Memory B cell (primary cell): ENCODE data around the gene RIGI.
A peak's percentile ranks its signal among the peaks of the same experiment; 100 is the strongest.
"Not testable (repeated sequence)": the region's sequence is repeated elsewhere in the genome, so short reads cannot be mapped to it uniquely, and the experiment has no call there.

Experiments used
- ATAC-seq: fragments of 150-1000 bp; cut with Tn5 transposase; 2 replicates; pipeline ENCODE4 v1.10.0; 2021; ENCODE audit warnings: low read depth, mild to moderate bottlenecking, moderate library complexity
- DNase-seq, 2 donors: peaks; one replicate each; pipeline ENCODE4 v3.0.0; 2022; ENCODE audit warnings: low spot score in 2 of 2
- H3K27ac Mint-ChIP-seq: one replicate; pipeline ENCODE4 v1.8.0; 2022; ENCODE audit warnings: mild to moderate bottlenecking, moderate library complexity, mixed read lengths
- H3K27me3 Mint-ChIP-seq: one replicate; pipeline ENCODE4 v1.8.0; 2022; ENCODE audit warnings: mixed read lengths
- H3K36me3 Mint-ChIP-seq: one replicate; pipeline ENCODE4 v1.8.0; 2022; ENCODE audit warnings: mild to moderate bottlenecking, mixed read lengths
- H3K4me1 Mint-ChIP-seq: one replicate; pipeline ENCODE4 v1.8.0; 2022; ENCODE audit warnings: mixed read lengths
- H3K4me3 Mint-ChIP-seq: one replicate; pipeline ENCODE4 v1.8.0; 2022; ENCODE audit warnings: mild to moderate bottlenecking, moderate library complexity, mixed read lengths
- H3K9me3 Mint-ChIP-seq: one replicate; pipeline ENCODE4 v1.8.0; 2022; ENCODE audit warnings: mixed read lengths

Gene RIGI

DNA sequence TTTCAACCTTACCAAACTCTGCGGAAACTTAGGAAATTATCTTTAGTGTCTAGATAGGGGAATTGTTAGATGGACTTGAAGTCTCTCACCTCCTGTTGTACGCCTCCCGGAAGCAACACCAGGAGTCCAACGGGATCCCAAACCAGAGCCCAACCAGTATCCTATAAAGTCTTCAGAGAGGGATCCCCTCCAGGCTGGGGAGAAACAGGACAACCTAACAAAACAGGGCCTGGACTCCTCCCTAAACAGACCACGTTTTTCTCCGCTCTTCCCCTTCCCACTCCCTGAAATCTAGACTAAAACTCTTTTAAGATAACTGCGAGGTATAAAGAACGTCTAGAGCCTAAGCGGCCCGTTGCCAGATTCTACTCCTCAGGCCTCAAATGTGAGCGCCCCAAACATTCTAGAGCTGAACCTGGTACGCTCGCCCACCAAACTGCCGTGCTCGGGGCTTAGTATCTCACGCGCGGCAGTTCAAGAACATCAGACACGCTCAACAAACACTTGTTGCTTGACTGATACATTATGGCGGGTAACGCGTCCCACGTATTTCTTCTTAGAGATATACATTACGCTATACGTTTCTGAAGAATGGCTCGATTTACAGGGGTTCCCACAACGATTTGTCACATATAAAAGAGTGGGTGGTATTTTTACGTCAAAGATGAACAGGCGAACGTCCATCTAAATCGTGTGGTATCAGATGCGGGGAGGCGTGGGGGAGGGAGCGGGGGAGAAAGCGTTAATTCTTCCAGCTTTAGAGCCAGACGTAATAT, 25.5 kb upstream of the RIGI start:
- Mint-ChIP-seq H3K36me3 (peaks cover 1% of the 10 kb centered on the region), H3K27me3 (no peaks in the 10 kb centered on the region), H3K9me3 (no peaks in the 10 kb centered on the region), H3K4me3 (peak overlapping the region; percentile 99), H3K4me1 (peaks cover 22% of the 10 kb centered on the region), H3K27ac (peak overlapping the region; percentile 97)
- peak; percentile 26 to 36 for DNase-seq
- ATAC-seq = peak; percentile 6

DNA sequence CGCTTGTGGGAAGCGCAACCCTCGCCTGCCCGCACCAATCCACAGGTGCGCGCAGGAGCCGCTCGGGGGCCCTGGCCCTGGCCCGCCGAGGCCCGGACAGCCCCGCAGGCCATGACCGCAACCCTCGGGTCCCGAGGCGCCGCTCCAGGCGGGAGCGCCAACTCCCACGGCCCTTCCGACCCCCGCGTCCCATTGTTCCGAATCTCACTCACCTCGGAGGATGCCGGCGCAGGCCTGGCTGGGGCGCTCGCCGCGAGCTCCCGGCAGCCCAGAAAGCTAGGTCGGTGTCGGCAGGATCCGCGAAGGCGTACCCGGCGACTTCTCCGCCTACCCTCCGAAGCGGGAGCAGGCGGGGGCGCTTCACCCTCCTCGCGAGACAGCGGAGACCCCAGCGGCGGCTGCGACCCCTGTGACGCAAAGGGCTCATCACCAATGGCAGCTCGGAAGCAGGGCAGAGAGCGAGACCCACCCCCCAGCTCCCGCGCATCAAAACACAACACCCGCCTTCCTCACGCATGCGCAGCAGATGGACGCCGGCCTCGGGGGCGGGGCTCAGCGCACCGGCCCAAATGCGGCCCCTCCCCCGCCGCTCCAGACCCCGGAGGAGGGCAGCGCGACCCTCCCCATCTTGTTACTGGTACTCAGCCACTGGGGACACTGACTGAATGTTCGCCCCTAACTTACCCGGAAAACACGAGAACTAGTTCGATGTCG, 24.7 kb upstream of the RIGI start:
- Mint-ChIP-seq H3K27me3 (no peaks in the 10 kb centered on the region), H3K9me3 (no peaks in the 10 kb centered on the region), H3K36me3 (peaks cover 1% of the 10 kb centered on the region), H3K4me3 (peak overlapping the region; percentile 99), H3K27ac (peak overlapping the region; percentile 97), H3K4me1 (peaks cover 15% of the 10 kb centered on the region)
- peak; percentile 75 for ATAC-seq
- DNase-seq = peak; percentile 90 to 94

DNA sequence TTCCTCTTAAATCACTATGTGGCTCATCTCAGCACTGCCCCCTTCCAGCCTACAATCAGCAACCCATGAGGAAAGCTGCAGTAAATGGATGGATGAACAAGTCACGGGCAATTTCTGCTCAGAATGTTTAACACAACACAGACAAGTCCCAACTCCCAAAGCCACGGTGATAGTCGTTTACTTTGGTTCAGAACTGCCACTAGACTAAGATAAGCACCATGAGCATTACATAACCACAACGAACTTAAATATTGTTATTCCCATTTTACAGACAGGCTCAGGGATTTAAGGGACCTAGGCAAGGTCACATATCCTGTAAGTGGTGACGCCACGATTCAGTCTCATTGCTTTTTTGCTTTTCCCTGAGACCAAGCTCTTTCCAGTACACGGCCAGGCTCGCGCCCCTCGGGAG, 24.2 kb upstream of the RIGI start:
- no peak for ATAC-seq
- peaks cover 15% of the 10 kb centered on the region for H3K4me1 Mint-ChIP-seq

DNA sequence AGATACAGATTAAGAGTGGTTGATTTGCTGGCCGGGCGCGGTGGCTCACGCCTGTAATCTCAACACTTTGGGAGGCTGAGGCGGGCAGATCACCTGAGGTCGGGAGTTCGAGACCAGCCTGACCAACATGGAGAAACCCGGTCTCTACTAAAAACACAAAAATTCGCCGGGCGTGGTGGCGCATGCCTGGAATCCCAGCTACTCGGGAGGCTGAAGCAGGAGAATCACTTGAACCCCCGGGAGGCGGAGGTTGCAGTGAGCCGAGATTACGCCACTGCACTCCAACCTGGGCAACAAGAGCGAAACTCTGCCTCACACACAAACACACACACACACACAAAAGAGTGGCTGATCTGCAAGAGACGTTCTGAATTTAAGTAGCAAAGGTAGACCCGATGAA, 22.2 kb upstream of the RIGI start:
- not testable (repeated sequence) for H3K4me3 Mint-ChIP-seq, DNase-seq, H3K36me3 Mint-ChIP-seq, H3K27me3 Mint-ChIP-seq, H3K27ac Mint-ChIP-seq, H3K9me3 Mint-ChIP-seq, ATAC-seq
- H3K4me1 Mint-ChIP-seq = peaks cover 15% of the 10 kb centered on the region

More for the DNA sequence above, 24.2 kb upstream of the RIGI start:
- Mint-ChIP-seq H3K36me3 (peaks cover 1% of the 10 kb centered on the region), H3K27me3 (no peaks in the 10 kb centered on the region), H3K27ac (peak overlapping the region; percentile 97), H3K4me3 (peak overlapping the region; percentile 99), H3K9me3 (no peaks in the 10 kb centered on the region)
- peak in 1 of 2 donors; percentile 0 for DNase-seq

DNA sequence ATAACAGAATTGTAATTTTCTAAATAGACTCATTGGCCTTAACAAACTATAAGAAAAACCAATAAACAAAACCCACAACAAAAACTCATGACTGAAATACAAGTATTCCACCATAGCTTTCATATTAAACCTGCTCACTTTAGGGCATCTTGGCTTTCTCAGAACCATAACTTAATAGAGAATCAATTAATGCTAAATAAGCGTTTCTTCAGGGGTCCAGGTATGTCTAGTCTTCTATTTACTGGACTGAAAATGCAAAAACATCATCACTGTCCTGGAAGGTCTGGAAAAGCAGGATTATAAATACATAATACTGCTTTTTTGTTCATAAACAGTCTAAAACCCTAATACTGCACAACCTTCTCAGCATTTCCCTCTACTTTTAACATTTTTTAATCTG, 19.9 kb upstream of the RIGI start:
- H3K36me3 Mint-ChIP-seq = peaks cover 20% of the 10 kb centered on the region
- H3K27ac Mint-ChIP-seq = no peak overlapping the region
- H3K27me3 Mint-ChIP-seq = no peaks in the 10 kb centered on the region
- ATAC-seq (no peak), DNase-seq (no peak)
- H3K4me1 Mint-ChIP-seq = peaks cover 15% of the 10 kb centered on the region
- no peaks in the 10 kb centered on the region for H3K9me3 Mint-ChIP-seq
- no peak overlapping the region for H3K4me3 Mint-ChIP-seq

DNA sequence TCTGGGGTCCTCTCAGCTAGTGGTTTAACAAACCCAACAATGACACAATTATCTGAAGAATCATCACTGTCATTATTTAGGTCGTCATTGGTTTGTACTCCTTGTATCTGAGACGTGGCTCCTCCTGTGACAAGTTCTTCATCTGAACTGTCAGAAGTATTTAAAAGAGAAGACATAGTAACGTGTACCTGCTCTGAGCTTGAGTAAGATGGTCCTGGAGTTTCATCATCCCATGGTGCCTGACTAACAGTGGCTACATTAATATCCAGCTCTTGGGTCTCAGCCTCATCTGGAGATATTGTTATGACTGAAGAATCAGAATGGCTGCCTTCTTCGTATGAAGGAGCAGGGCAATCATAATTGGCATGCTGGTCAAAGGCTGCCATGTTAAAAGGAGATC, 17.1 kb upstream of the RIGI start:
- Mint-ChIP-seq H3K4me1 (peaks cover 4% of the 10 kb centered on the region), H3K27ac (no peak overlapping the region), H3K36me3 (peaks cover 20% of the 10 kb centered on the region), H3K9me3 (no peaks in the 10 kb centered on the region), H3K27me3 (no peaks in the 10 kb centered on the region), H3K4me3 (no peak overlapping the region)
- DNase-seq = no peak
- ATAC-seq = no peak

DNA sequence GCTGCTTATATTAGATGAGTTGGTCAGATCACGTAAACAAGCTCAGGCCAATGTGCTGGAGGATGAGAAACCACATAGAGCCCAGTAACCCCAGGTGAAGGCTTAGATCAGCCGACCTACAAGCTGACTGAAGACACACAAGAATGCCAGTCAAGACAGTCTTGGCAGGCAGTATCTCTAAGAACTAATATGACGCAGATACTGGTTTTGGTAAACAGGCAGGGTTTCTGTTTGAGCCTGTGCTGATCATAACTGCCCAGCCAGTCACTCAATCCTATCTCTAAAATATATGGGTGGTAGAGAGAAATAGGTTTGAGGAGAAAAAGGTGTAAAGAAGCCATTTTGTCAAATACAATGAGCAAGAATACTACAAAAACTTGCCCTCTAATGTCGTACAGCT, 7.8 kb upstream of the RIGI start:
- Mint-ChIP-seq H3K4me1 (no peaks in the 10 kb centered on the region), H3K36me3 (peaks cover 6% of the 10 kb centered on the region), H3K9me3 (peaks cover 2% of the 10 kb centered on the region), H3K27ac (no peak overlapping the region), H3K27me3 (no peaks in the 10 kb centered on the region), H3K4me3 (no peak overlapping the region)
- no peak for ATAC-seq
- DNase-seq = no peak

DNA sequence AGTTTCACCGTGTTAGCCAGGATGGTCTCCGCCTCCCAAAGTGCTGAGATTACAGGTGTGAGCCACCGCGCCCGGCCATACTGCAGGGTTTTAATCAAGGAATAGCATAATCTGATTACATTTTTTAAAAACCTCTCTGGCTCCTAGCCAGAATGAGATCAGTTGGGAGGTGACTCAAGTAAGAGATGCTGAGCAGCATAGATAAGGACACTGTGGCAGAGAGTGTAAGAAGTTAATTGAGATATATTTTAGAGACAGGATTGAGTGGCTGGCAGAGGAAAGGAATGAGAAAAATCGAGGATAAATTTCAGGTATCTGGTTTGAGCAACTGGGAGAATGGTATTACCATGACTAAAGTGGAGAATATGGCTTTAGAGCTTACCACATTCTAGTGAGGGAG, 7.3 kb upstream of the RIGI start:
- ATAC-seq = no peak
- peaks cover 2% of the 10 kb centered on the region for H3K9me3 Mint-ChIP-seq

DNA sequence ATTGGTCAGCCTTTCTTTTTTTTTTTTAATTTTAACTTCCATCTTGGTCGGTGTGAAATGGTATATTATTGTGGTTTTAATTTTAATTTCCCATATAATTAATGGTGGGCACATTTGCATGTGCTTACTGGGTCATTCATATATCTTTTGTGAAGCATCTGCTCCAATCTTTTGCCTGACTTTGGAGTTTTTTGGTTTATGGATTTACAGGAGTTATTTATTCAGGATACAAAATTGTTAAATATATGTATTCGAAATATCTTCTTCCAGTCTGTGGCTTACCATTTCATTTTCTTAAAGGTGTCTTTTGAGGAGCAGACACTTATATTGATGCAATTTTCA, 682 bp upstream of the RIGI start:
- H3K4me1 Mint-ChIP-seq = peaks cover 23% of the 10 kb centered on the region

More for the DNA sequence above, 7.3 kb upstream of the RIGI start:
- DNase-seq = no peak
- no peaks in the 10 kb centered on the region for H3K27me3 Mint-ChIP-seq
- H3K4me3 Mint-ChIP-seq = no peak overlapping the region
- no peaks in the 10 kb centered on the region for H3K4me1 Mint-ChIP-seq
- H3K27ac Mint-ChIP-seq = no peak overlapping the region
- H3K36me3 Mint-ChIP-seq = peaks cover 6% of the 10 kb centered on the region

DNA sequence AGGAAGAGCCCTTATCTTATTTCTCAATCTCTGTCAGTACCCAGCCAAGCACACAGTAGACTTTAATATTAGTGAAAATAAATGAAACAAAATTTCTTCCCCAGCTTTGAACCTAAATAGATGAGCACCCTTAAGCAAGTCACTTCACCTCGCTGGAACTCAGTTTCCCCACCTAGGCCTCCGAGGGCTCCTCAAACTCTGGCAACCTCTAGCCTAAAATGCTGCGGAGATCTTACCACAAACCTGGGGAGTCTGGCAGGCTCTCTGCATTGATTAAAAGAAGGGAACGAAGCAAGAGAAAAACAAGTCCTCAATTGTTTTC, 326 bp downstream of the RIGI start:
- H3K4me1 Mint-ChIP-seq = peaks cover 23% of the 10 kb centered on the region
- H3K27ac Mint-ChIP-seq = peak overlapping the region; percentile 93
- peaks cover 7% of the 10 kb centered on the region for H3K9me3 Mint-ChIP-seq
- H3K36me3 Mint-ChIP-seq = peaks cover 16% of the 10 kb centered on the region
- H3K4me3 Mint-ChIP-seq = peak overlapping the region; percentile 99
- DNase-seq = no peak
- H3K27me3 Mint-ChIP-seq = no peaks in the 10 kb centered on the region
- ATAC-seq = peak; percentile 2

More for the DNA sequence above, 682 bp upstream of the RIGI start:
- H3K9me3 Mint-ChIP-seq = peaks cover 9% of the 10 kb centered on the region
- H3K36me3 Mint-ChIP-seq = peaks cover 16% of the 10 kb centered on the region
- DNase-seq (no peak), ATAC-seq (no peak)
- peak overlapping the region; percentile 99 for H3K4me3 Mint-ChIP-seq
- peak overlapping the region; percentile 93 for H3K27ac Mint-ChIP-seq
- no peaks in the 10 kb centered on the region for H3K27me3 Mint-ChIP-seq

DNA sequence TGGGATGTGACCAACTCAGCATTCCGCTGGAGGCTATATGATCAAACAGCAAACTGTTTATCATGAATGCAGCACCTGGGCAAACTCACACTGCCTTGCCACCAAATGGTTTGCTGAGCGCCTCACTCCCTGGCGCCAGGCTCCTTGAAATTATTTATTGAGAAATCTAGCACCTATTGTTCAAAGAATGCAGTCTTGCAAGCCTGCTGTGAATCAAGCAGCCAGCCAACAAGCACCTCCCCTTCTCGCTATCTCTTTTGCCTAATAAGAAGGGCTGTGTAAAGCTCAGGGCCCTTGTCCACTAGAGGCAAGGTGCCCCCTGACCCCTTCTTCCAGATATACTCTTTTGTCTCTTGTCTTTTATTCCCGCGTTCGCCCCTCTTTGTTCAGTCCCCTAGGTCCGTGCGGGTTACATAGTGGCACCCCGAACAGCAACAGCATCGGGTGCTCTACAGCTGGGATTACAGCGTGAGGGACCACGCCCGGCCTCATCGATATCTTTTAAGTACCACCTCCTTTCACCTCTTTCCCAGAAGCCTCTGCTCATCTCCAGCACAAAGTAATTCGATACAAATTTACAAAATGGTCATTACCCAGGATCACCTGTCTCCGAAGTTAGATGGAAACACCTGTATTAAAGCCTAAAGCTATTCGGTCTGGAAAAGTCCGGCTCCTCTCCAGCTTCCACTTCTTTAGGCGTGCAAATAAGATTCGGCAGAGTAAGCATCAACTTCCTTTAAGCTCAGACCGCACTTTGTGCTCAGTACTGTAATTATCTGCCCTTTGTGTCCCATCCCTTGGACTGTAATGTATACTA, 896 bp downstream of the RIGI start:
- Mint-ChIP-seq H3K9me3 (peaks cover 7% of the 10 kb centered on the region), H3K27me3 (no peaks in the 10 kb centered on the region), H3K4me1 (peaks cover 23% of the 10 kb centered on the region), H3K27ac (peak overlapping the region; percentile 93), H3K4me3 (peak overlapping the region; percentile 99), H3K36me3 (peaks cover 16% of the 10 kb centered on the region)
- DNase-seq (no peak), ATAC-seq (peak; percentile 18)

DNA sequence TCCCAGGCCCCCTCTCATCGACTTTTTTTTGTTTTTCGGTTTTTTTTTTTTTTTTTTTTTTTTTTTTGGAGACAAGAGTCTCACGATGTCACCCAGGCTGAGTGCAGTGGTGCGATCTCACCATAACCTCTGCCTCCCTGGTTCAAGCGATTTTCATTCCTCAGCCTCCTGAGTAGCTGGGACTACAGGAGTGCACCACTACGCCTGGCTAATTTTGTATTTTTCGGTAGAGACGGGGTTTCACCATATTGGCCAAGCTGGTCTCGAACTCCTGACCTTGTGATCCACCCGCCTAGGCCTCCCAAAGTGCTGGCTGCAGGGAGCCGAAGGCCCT, 1.5 kb downstream of the RIGI start:
- Mint-ChIP-seq H3K27ac (peak overlapping the region; percentile 93), H3K4me1 (peaks cover 23% of the 10 kb centered on the region)

DNA sequence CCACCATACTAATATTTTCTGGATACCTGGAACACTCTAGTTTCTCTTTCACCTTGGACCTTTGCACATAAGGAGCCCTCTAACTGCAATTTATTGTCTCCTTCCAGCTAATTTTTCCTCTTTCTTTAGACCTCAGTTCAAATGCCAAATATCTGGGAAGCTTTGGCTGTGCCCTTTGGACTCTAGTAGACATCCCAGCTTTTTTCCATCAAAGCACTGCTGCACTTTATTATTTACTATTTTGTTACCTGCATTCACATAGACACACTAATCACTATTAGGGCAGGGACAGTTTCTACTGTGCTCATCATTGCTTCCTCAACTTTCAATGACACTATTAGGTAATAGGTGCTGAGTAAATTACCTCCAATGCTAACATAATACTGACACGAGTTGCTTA, 2.1 kb downstream of the RIGI start:
- peak overlapping the region; percentile 9 for H3K27ac Mint-ChIP-seq
- H3K36me3 Mint-ChIP-seq = peaks cover 19% of the 10 kb centered on the region
- peaks cover 23% of the 10 kb centered on the region for H3K4me1 Mint-ChIP-seq
- peaks cover 7% of the 10 kb centered on the region for H3K9me3 Mint-ChIP-seq
- no peak for DNase-seq
- H3K4me3 Mint-ChIP-seq = peak overlapping the region; percentile 6
- no peak for ATAC-seq
- H3K27me3 Mint-ChIP-seq = no peaks in the 10 kb centered on the region

More for the DNA sequence above, 1.5 kb downstream of the RIGI start:
- H3K4me3 Mint-ChIP-seq = peak overlapping the region; percentile 49
- DNase-seq, H3K9me3 Mint-ChIP-seq, H3K27me3 Mint-ChIP-seq, ATAC-seq: not testable (repeated sequence)
- H3K36me3 Mint-ChIP-seq = peaks cover 16% of the 10 kb centered on the region

DNA sequence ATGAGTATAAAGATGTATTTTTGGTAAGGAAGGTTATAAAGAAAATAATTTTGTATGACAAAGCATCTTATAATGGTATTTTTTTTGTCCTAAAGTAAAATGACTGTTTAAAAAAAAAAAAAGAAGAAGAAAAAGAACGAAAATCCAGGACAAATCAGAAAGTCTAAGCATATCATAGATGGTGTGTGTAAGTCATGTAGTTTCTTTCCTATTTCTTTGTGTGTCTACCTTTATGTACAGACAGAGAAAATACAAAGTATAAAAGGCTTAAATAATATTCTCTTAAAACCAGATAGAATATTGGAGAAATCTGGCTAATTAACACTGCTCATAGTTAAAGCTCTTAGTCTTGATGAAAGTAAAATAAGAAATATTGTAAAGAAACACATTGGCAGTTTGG, 7.7 kb downstream of the RIGI start:
- H3K27ac Mint-ChIP-seq = no peak overlapping the region
- H3K9me3 Mint-ChIP-seq = peaks cover 7% of the 10 kb centered on the region
- ATAC-seq (no peak), DNase-seq (no peak)
- H3K4me3 Mint-ChIP-seq = no peak overlapping the region
- H3K36me3 Mint-ChIP-seq = peaks cover 34% of the 10 kb centered on the region
- H3K4me1 Mint-ChIP-seq = peaks cover 17% of the 10 kb centered on the region
- no peaks in the 10 kb centered on the region for H3K27me3 Mint-ChIP-seq
